H1 (cell line): Measurements from ENCODE around the gene NRXN3. TPM values are rescaled to one million over a fixed set of nuclear protein-coding genes. Genes with fewer than 3 reads are reported as not detected.

Experiments
- CTCF ChIA-PET: fragments of 300-600 bp; sonication (Branson Sonifier 250); formaldehyde crosslinking; loops from one replicate; lab custom pipeline; 2021; ENCODE audit not compliant: partially characterized antibody; lab: Charles Lee
- POLR2A ChIA-PET: fragments of 300-600 bp; sonication (Branson Sonifier 250); formaldehyde crosslinking; loops from one replicate; lab custom pipeline; 2021; ENCODE audit warnings: inconsistent platforms; ENCODE audit not compliant: partially characterized antibody; lab: Charles Lee
- DNase-seq, 2 experiments: peaks; one replicate each; pipeline versions ENCODE4 v3.0.0 to v3.0.0-alpha.2; 2010 to 2022; ENCODE audit warnings: low spot score in 2 of 2, low read depth in 1 of 2, mixed read lengths in 1 of 2
- FAIRE-seq: peaks from 2 replicates; lab custom pipeline; 2011; peaks lifted over from hg19 to GRCh38; lab: Jason Lieb, UNC
- H2AFZ ChIP-seq: 2 replicates; pipeline ENCODE4 v1.8.1; 2012; ENCODE audit warnings: low read length, inconsistent platforms
- H2AK5ac ChIP-seq: 2 replicates; pipeline ENCODE4 v1.6.1; 2013; ENCODE audit warnings: low read depth, low read length
- H2BK120ac ChIP-seq: replicated peaks from 2 replicates; pipeline ENCODE3; 2013; ENCODE audit warnings: low read depth, low read length, inconsistent platforms
- H2BK12ac ChIP-seq: 2 replicates; pipeline ENCODE4 v1.6.1; 2013; ENCODE audit warnings: low read depth, low read length
- H2BK15ac ChIP-seq: 2 replicates; pipeline ENCODE4 v1.6.1; 2013; ENCODE audit warnings: low read length
- H2BK20ac ChIP-seq: 2 replicates; pipeline ENCODE4 v1.6.1; 2013; ENCODE audit warnings: low read length
- H2BK5ac ChIP-seq: 2 replicates; pipeline ENCODE4 v1.6.1; 2013; ENCODE audit warnings: low read depth, low read length
- H3K14ac ChIP-seq: 2 replicates; pipeline ENCODE4 v1.6.1; 2013; ENCODE audit warnings: inconsistent platforms; ENCODE audit not compliant: insufficient read length
- H3K18ac ChIP-seq: 2 replicates; pipeline ENCODE4 v1.6.1; 2013; ENCODE audit warnings: low read length; ENCODE audit errors: extremely low read depth
- H3K23ac ChIP-seq: 2 replicates; pipeline ENCODE4 v1.6.1; 2013; ENCODE audit warnings: inconsistent platforms; ENCODE audit not compliant: insufficient read length
- H3K23me2 ChIP-seq: 2 replicates; pipeline ENCODE4 v1.6.1; 2013; ENCODE audit warnings: low read depth, low read length
- H3K27ac ChIP-seq: 2 replicates; pipeline ENCODE4 v1.6.1; 2011; ENCODE audit warnings: low read depth, low read length, inconsistent platforms
- H3K27me3 ChIP-seq, 4 experiments: replicated peaks in 1 of 4; 1 replicate in 1 of 4; 2 replicates in 3 of 4; pipeline versions ENCODE4 v1.6.1 to v1.8.1; 2011 to 2013; ENCODE audit warnings: low read length in 3 of 4, mild to moderate bottlenecking in 3 of 4, inconsistent platforms in 2 of 4, mixed read lengths in 2 of 4, moderate library complexity in 1 of 4; ENCODE audit not compliant: control insufficient read depth in 3 of 4, insufficient read depth in 3 of 4; ENCODE audit errors: extremely low read depth in 1 of 4
- H3K36me3 ChIP-seq, 4 experiments: 2 replicates each; pipeline versions ENCODE4 v1.6.1 to v1.8.1; 2011 to 2013; ENCODE audit warnings: mild to moderate bottlenecking in 4 of 4, low read length in 3 of 4, moderate library complexity in 2 of 4, control low read depth in 1 of 4, inconsistent platforms in 1 of 4; ENCODE audit not compliant: insufficient read depth in 4 of 4, control insufficient read depth in 2 of 4
- H3K4ac ChIP-seq: replicated peaks from 2 replicates; pipeline ENCODE3; 2013; ENCODE audit warnings: low read length, low read depth, mixed read lengths, inconsistent platforms; ENCODE audit not compliant: insufficient read length
- H3K4me1 ChIP-seq, 4 experiments: replicated peaks in 1 of 4; 1 replicate in 1 of 4; 2 replicates in 3 of 4; pipeline versions ENCODE4 v1.6.1 to v1.8.1; 2011 to 2013; ENCODE audit warnings: low read length in 3 of 4, inconsistent platforms in 2 of 4, mixed read lengths in 1 of 4; ENCODE audit not compliant: insufficient read depth in 4 of 4, control insufficient read depth in 3 of 4
- H3K4me2 ChIP-seq, 2 experiments: 2 replicates each; pipeline versions ENCODE4 v1.6.1 to v1.8.1; 2011 to 2013; ENCODE audit warnings: low read depth in 2 of 2, low read length in 2 of 2, control low read depth in 1 of 2, inconsistent platforms in 1 of 2, mild to moderate bottlenecking in 1 of 2; ENCODE audit not compliant: insufficient read depth in 1 of 2
- H3K4me3 ChIP-seq, 4 experiments: fragments of 200-600, 300-600 bp in 1 of 4; sonication (generic), shearing (Covaris generic), sonication (Bioruptor Twin) in 1 of 4; 2 replicates each; pipeline versions ENCODE4 v1.5.1 to v1.8.1; 2011 to 2016; ENCODE audit warnings: low read length in 4 of 4, low read depth in 3 of 4, control low read depth in 2 of 4, inconsistent platforms in 2 of 4, mild to moderate bottlenecking in 2 of 4, mixed read lengths in 1 of 4, moderate library complexity in 1 of 4; ENCODE audit not compliant: insufficient read depth in 2 of 4; ENCODE audit errors: extremely low read depth in 1 of 4
- H3K56ac ChIP-seq: replicated peaks from 2 replicates; pipeline ENCODE3; 2013; ENCODE audit warnings: low read depth, mild to moderate bottlenecking, mixed read lengths, low read length, inconsistent platforms; ENCODE audit not compliant: insufficient read length
- H3K79me1 ChIP-seq: 2 replicates; pipeline ENCODE4 v1.6.1; 2013; ENCODE audit warnings: low read depth, low read length, control low read depth
- H3K79me2 ChIP-seq, 2 experiments: 2 replicates each; pipeline versions ENCODE4 v1.6.1 to v1.8.1; 2012 to 2013; ENCODE audit warnings: low read length in 2 of 2, mild to moderate bottlenecking in 2 of 2, inconsistent platforms in 1 of 2; ENCODE audit not compliant: insufficient read depth in 2 of 2, control insufficient read depth in 1 of 2
- H3K9ac ChIP-seq, 4 experiments: replicated peaks in 1 of 4; 1 replicate in 1 of 4; 2 replicates in 3 of 4; pipeline versions ENCODE4 v1.6.1 to v1.8.1; 2011 to 2013; ENCODE audit warnings: low read depth in 3 of 4, low read length in 3 of 4, control low read depth in 2 of 4, mild to moderate bottlenecking in 2 of 4, moderate library complexity in 2 of 4, inconsistent platforms in 1 of 4; ENCODE audit errors: extremely low read depth in 1 of 4
- H3K9me3 ChIP-seq, 2 experiments: 2 replicates each; pipeline versions ENCODE4 v1.6.1 to v1.8.1; 2012 to 2013; ENCODE audit warnings: mild to moderate bottlenecking in 2 of 2, moderate library complexity in 2 of 2, control low read depth in 1 of 2, inconsistent platforms in 1 of 2, low read depth in 1 of 2, low read length in 1 of 2, mixed read lengths in 1 of 2; ENCODE audit not compliant: insufficient read depth in 2 of 2
- H4K20me1 ChIP-seq, 2 experiments: replicated peaks in 1 of 2; 2 replicates each; pipeline versions ENCODE3 to v1.8.1; 2011 to 2013; ENCODE audit warnings: inconsistent platforms in 2 of 2, low read length in 2 of 2, mild to moderate bottlenecking in 1 of 2; ENCODE audit not compliant: insufficient read depth in 2 of 2, control insufficient read depth in 1 of 2
- H4K5ac ChIP-seq: 2 replicates; pipeline ENCODE4 v1.6.1; 2013; ENCODE audit warnings: low read length, low read depth, mixed read lengths, inconsistent platforms; ENCODE audit not compliant: insufficient read length
- H4K8ac ChIP-seq: 2 replicates; pipeline ENCODE4 v1.8.0; 2013; ENCODE audit warnings: mild to moderate bottlenecking, moderate library complexity, low read length, inconsistent platforms; ENCODE audit not compliant: insufficient read depth; ENCODE audit errors: extremely low read depth
- H4K91ac ChIP-seq: replicated peaks from 2 replicates; pipeline ENCODE3; 2013; ENCODE audit warnings: low read length, mixed read lengths, inconsistent platforms; ENCODE audit not compliant: insufficient read length
- BCL11A ChIP-seq, 2 experiments: IDR thresholded peaks; one replicate each; pipeline ENCODE4 v1.6.1; 2011; ENCODE audit warnings: low read depth in 2 of 2, low read length in 2 of 2, mild to moderate bottlenecking in 2 of 2
- CTBP2 ChIP-seq: IDR thresholded peaks from 2 replicates; pipeline ENCODE4 v1.7.0; 2011; ENCODE audit warnings: borderline replicate concordance, mild to moderate bottlenecking, moderate library complexity, mixed read lengths, low read length; ENCODE audit not compliant: insufficient read depth, insufficient read length
- KDM4A ChIP-seq: IDR thresholded peaks from one replicate; pipeline ENCODE4 v1.7.1; 2012; ENCODE audit warnings: low read depth, mild to moderate bottlenecking, moderate library complexity, low read length, inconsistent platforms; ENCODE audit not compliant: severe bottlenecking
- RFX5 ChIP-seq: IDR thresholded peaks from 2 replicates; pipeline ENCODE4 v1.6.1; 2011; ENCODE audit warnings: low read depth, low read length, improper control_type of control experiment, borderline replicate concordance
- WGBS, 2 experiments: shearing (Covaris generic) in 1 of 2; methylation state at CpG; one replicate each; pipeline versions ENCODE4 v1.1.6 to v1.1.7; 2013 to 2015; ENCODE audit warnings: low lambda C conversion rate in 2 of 2, mixed read lengths in 2 of 2, inconsistent platforms in 1 of 2, low coverage in 1 of 2, missing lambda C conversion rate in 1 of 2; ENCODE audit not compliant: insufficient replicate concordance in 2 of 2, insufficient coverage in 1 of 2, insufficient read length in 1 of 2; ENCODE audit errors: extremely low coverage in 1 of 2, missing lambda C conversion rate in 1 of 2; 5-methylcytosine and 5-hydroxymethylcytosine counted together
- polyA plus RNA-seq, 7 experiments: library from polyadenylated mRNA; depleted of rRNA in 3 of 7; stranded (reverse) in 5 of 7; unstranded in 2 of 7; fragments of >200 nt in 5 of 7; fragments of 200-250 nt in 2 of 7; gene quantifications; 1 replicate in 5 of 7; 2 replicates in 1 of 7; 4 replicates in 1 of 7; pipeline versions ENCODE4 v1.2.1 to v1.2.3, GENCODE V29; 2011 to 2013; ENCODE audit warnings: missing spikeins in 2 of 7, mixed read lengths in 2 of 7
- total RNA-seq: library from RNA; stranded (reverse); fragmentation: NEBNext Ultra II Directional; extraction: Animal tissue kit (Norgen Biotek cat#: 25700); gene quantifications from 2 replicates; pipeline ENCODE4 v1.2.1, GENCODE V29; 2021

Gene NRXN3
- total and polyA plus RNA-seq, 2 of the 8 experiments (the other 6 are each of a cell fraction or from before 2014, with no cell fraction given) = 2.6 to 4.1 TPM

DNA sequence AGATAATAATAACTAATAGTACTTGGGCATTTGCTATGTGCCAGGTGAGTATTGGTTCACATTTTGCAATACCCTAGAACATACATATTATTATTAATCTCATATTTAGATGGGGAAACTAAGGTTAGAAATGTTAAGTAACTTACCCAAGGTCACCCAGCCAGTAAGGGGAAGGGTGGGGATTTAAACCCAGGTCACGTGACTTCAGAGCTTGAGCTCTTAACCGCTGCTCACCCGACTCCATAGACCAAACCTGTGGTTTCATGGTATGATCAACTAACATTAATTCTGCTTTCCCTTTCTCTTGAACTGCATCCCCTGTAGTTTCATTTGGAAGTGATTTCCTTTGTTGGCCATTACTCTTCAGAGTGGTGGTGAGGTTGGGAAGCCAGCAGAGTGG is 242.3 kb downstream of the NRXN3 start:
- H3K4me3 ChIP-seq = no peak overlapping the region
- H4K8ac ChIP-seq = no peak overlapping the region
- no peak for FAIRE-seq
- H3K4me2 ChIP-seq = no peak overlapping the region
- H2BK12ac ChIP-seq = no peak overlapping the region
- H2BK120ac ChIP-seq = no peak overlapping the region
- H4K91ac ChIP-seq = no peak overlapping the region
- no peak overlapping the region for H3K4ac ChIP-seq
- no peak overlapping the region for H2BK5ac ChIP-seq
- no peak overlapping the region for H3K23ac ChIP-seq
- H3K9ac ChIP-seq = no peak overlapping the region
- H3K14ac ChIP-seq = no peak overlapping the region
- H3K56ac ChIP-seq = no peak overlapping the region
- no peaks in the 10 kb centered on the region for H3K79me1 ChIP-seq
- DNase-seq = no peak
- ChIA-PET POLR2A (no interaction called here), CTCF (interaction anchor here (0.6 to 0.7 kb wide), 2 partner anchors 145 to 521 kb away, joined by 4 read pairs; no protein-coding TSS in a partner anchor)
- no peak overlapping the region for H2BK20ac ChIP-seq
- H2AFZ ChIP-seq = no peak overlapping the region
- WGBS, 2 experiments = 100% methylated on average over 3 of the region's 3 CpGs; no CpG with 5 or more reads in 1 of the 2 experiments
- H2BK15ac ChIP-seq = no peak overlapping the region
- H3K18ac ChIP-seq = no peak overlapping the region
- H3K9me3 ChIP-seq = no peaks in the 10 kb centered on the region
- TF ChIP-seq CTBP2 (no peak), KDM4A (no peak), RFX5 (no peak), BCL11A (IDR thresholded peaks at IDR 0.05; ENCODE audit: low read depth in 2 of 2, low read length in 2 of 2) (no peak)
- H4K5ac ChIP-seq = no peak overlapping the region
- no peaks in the 10 kb centered on the region for H3K36me3 ChIP-seq
- no peak overlapping the region for H2AK5ac ChIP-seq
- H4K20me1 ChIP-seq = no peaks in the 10 kb centered on the region
- H3K4me1 ChIP-seq = no peaks in the 10 kb centered on the region
- H3K79me2 ChIP-seq = no peaks in the 10 kb centered on the region
- no peaks in the 10 kb centered on the region for H3K23me2 ChIP-seq
- H3K27ac ChIP-seq = no peak overlapping the region
- H3K27me3 ChIP-seq = no peaks in the 10 kb centered on the region
